Measurements from ENCODE around the gene ADD1. TPM values are rescaled to one million over a fixed set of nuclear protein-coding genes. Genes with fewer than 3 reads are reported as not detected.

The ADD1 gene
- total and polyA plus RNA-seq, 4 donors, result 62.2 to 142 (median 83.4) TPM

DNA sequence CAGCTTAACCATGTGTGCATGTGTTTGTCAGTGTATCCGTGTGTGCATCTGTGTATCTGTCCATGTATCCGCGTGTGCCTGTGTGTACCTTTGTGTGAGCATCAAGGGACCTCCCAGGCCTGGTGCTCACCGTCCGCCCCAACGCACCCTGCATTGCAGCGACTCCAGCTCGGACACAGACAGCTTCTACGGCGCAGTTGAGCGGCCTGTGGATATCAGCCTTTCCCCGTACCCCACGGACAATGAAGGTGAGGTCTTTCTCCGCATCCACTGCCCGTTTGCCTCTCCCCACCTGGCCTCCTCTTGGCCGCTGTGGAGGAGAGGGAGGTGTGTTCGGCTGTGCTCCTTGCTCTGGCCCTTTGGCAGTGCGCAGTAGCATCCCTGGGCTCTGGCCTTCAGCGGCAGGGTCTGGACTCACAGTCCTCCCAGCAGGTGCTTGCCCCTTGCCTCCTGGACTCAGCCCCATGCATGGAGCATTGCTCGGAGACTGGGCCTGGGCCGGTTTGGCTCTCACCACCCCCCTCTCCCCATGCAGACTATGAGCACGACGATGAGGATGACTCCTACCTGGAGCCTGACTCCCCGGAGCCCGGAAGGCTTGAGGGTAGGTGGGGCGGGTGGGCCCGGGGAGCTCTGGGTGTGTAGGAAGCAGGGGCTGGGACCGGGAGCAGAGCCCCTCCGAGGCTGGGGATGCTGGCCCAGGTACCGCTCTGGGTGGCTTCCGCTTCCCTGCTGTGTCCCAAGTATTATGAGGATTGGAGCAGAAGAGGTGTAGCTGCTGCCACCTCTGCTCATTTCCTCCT is 16.4 kb upstream of the ADD1 start:
- peaks cover 22 to 80% (median 44%) of the 10 kb centered on the region in 4 donors for H3K36me3 ChIP-seq (ENCODE audit: control insufficient read depth in 4 of 4, insufficient read depth in 3 of 4, low read depth in 1 of 4, low read length in 3 of 4)
- H3K9ac ChIP-seq (ENCODE audit: low read depth in 1 of 2, low read length in 2 of 2), result no peak overlapping the region
- peaks cover 1 to 14% (median 12%) of the 10 kb centered on the region in 4 donors for H3K4me1 ChIP-seq (ENCODE audit: control insufficient read depth in 4 of 4, insufficient read depth in 4 of 4, low read length in 3 of 4)
- no peaks in the 10 kb centered on the region for H3K9me3 ChIP-seq (ENCODE audit: control insufficient read depth in 4 of 4, low read length in 3 of 4)
- no peaks in the 10 kb centered on the region for H3K27me3 ChIP-seq (ENCODE audit: control insufficient read depth in 4 of 4, insufficient read depth in 4 of 4, low read length in 3 of 4)
- H3K27ac ChIP-seq (ENCODE audit: low read depth in 1 of 2, low read length in 2 of 2), result no peak overlapping the region
- DNase-seq (ENCODE audit: low spot score), result no peak
- 94% methylated on average over 31 of the region's 31 CpGs for WGBS
- TF ChIP-seq, protein P1, sequence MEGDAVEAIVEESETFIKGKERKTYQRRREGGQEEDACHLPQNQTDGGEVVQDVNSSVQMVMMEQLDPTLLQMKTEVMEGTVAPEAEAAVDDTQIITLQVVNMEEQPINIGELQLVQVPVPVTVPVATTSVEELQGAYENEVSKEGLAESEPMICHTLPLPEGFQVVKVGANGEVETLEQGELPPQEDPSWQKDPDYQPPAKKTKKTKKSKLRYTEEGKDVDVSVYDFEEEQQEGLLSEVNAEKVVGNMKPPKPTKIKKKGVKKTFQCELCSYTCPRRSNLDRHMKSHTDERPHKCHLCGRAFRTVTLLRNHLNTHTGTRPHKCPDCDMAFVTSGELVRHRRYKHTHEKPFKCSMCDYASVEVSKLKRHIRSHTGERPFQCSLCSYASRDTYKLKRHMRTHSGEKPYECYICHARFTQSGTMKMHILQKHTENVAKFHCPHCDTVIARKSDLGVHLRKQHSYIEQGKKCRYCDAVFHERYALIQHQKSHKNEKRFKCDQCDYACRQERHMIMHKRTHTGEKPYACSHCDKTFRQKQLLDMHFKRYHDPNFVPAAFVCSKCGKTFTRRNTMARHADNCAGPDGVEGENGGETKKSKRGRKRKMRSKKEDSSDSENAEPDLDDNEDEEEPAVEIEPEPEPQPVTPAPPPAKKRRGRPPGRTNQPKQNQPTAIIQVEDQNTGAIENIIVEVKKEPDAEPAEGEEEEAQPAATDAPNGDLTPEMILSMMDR (IDR thresholded peaks at IDR 0.05; ENCODE audit: low read depth, low read length, missing input control), result no peak
- TF ChIP-seq, protein P2, sequence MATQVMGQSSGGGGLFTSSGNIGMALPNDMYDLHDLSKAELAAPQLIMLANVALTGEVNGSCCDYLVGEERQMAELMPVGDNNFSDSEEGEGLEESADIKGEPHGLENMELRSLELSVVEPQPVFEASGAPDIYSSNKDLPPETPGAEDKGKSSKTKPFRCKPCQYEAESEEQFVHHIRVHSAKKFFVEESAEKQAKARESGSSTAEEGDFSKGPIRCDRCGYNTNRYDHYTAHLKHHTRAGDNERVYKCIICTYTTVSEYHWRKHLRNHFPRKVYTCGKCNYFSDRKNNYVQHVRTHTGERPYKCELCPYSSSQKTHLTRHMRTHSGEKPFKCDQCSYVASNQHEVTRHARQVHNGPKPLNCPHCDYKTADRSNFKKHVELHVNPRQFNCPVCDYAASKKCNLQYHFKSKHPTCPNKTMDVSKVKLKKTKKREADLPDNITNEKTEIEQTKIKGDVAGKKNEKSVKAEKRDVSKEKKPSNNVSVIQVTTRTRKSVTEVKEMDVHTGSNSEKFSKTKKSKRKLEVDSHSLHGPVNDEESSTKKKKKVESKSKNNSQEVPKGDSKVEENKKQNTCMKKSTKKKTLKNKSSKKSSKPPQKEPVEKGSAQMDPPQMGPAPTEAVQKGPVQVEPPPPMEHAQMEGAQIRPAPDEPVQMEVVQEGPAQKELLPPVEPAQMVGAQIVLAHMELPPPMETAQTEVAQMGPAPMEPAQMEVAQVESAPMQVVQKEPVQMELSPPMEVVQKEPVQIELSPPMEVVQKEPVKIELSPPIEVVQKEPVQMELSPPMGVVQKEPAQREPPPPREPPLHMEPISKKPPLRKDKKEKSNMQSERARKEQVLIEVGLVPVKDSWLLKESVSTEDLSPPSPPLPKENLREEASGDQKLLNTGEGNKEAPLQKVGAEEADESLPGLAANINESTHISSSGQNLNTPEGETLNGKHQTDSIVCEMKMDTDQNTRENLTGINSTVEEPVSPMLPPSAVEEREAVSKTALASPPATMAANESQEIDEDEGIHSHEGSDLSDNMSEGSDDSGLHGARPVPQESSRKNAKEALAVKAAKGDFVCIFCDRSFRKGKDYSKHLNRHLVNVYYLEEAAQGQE (IDR thresholded peaks at IDR 0.05), result no peak
- TF ChIP-seq, protein P3, sequence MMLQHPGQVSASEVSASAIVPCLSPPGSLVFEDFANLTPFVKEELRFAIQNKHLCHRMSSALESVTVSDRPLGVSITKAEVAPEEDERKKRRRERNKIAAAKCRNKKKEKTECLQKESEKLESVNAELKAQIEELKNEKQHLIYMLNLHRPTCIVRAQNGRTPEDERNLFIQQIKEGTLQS (IDR thresholded peaks at IDR 0.05), result no peak
- TF ChIP-seq NR2F2 (IDR thresholded peaks at IDR 0.05) (no peak), HNF4A (conservative IDR thresholded peaks at IDR 0.05) (no peak), JUND (IDR thresholded peaks at IDR 0.05) (no peak), YY1 (IDR thresholded peaks at IDR 0.05) (no peak), RXRA (IDR thresholded peaks at IDR 0.05) (no peak), FOXA1 (IDR thresholded peaks at IDR 0.05) (no peak), SP1 (IDR thresholded peaks at IDR 0.05) (no peak), GABPA (IDR thresholded peaks at IDR 0.05 in 1 of 2, conservative IDR thresholded peaks at IDR 0.05 in 1 of 2) (no peak), RAD21 (IDR thresholded peaks at IDR 0.05) (no peak), HNF4G (IDR thresholded peaks at IDR 0.05) (no peak)
- TF ChIP-seq, protein P4, sequence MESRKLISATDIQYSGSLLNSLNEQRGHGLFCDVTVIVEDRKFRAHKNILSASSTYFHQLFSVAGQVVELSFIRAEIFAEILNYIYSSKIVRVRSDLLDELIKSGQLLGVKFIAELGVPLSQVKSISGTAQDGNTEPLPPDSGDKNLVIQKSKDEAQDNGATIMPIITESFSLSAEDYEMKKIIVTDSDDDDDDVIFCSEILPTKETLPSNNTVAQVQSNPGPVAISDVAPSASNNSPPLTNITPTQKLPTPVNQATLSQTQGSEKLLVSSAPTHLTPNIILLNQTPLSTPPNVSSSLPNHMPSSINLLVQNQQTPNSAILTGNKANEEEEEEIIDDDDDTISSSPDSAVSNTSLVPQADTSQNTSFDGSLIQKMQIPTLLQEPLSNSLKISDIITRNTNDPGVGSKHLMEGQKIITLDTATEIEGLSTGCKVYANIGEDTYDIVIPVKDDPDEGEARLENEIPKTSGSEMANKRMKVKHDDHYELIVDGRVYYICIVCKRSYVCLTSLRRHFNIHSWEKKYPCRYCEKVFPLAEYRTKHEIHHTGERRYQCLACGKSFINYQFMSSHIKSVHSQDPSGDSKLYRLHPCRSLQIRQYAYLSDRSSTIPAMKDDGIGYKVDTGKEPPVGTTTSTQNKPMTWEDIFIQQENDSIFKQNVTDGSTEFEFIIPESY (IDR thresholded peaks at IDR 0.05), result no peak
- TF ChIP-seq, protein P5, sequence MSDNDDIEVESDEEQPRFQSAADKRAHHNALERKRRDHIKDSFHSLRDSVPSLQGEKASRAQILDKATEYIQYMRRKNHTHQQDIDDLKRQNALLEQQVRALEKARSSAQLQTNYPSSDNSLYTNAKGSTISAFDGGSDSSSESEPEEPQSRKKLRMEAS (IDR thresholded peaks at IDR 0.05), result no peak
- H3K4me3 ChIP-seq (ENCODE audit: low read depth in 1 of 3, low read length in 3 of 3), result no peak overlapping the region
